Measurements from ENCODE around the gene MMP24OS. TPM values are rescaled to one million over a fixed set of nuclear protein-coding genes. Genes with fewer than 3 reads are reported as not detected.

MMP24OS gene
- total and polyA plus RNA-seq, 10 of the 15 experiments (the other 5 are each of a cell fraction or from before 2014, with no cell fraction given), result 2.0 to 30.9 (median 10.9) TPM

DNA sequence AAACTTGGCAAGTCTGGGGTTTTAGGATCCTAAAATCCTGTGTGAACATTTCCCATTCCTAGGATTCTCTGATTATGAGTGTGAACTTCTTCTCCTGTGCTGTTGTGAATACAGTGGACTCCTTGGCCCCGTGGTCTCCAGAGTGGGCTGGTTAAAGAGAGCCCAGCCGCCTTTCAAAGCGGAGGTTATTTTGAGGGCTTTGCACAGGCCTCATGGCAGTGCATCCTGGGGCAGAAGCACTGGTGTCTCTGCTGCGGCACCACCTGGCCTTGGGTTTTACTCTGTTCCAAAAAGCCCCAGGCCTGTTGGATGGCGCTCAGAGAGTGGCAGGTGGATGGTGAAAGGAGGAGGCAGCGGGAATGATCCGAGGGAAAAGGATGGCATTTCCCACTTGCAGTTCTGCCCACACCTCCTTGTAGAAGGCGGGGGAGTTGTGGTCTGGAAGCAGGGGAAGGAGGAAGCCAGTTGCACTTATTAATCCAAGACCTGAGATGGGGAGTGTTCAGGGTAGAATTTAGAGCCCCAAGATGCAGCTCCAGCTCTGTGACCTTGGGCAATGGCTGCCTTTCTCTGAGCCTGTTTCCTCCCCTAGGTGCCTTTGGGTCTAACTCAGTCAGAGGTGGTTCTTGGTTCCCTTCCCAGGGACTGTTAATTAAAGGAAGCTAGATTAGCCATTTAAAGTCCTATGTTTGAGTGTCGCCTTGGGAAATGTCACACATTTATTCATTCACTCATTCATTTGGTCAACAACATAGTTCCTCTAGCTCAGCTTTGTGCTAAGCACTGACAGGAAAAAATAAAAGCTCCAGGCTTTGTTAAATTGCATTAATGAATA is 29.1 kb downstream of the MMP24OS start:
- Histone ChIP-seq H3K4me2 (ENCODE audit: control insufficient read depth, insufficient read depth) (no peak overlapping the region), H3K4me3 (no peak overlapping the region), H3K27me3 (replicated peaks in 1 of 2; ENCODE audit: control insufficient read depth in 2 of 2, insufficient read depth in 2 of 2, low read length in 1 of 2) (no peaks in the 10 kb centered on the region), H4K20me1 (ENCODE audit: control insufficient read depth, insufficient read depth) (no peaks in the 10 kb centered on the region), H3K79me2 (ENCODE audit: control insufficient read depth, insufficient read depth, low read length) (no peaks in the 10 kb centered on the region), H3K9ac (ENCODE audit: control insufficient read depth, insufficient read depth, low read length) (no peak overlapping the region), H2AFZ (ENCODE audit: control insufficient read depth, low read depth, low read length) (no peak overlapping the region), H3K36me3 (ENCODE audit: control insufficient read depth in 2 of 2, insufficient read depth in 2 of 2, low read length in 1 of 2) (no peaks in the 10 kb centered on the region), H3K9me3 (replicated peaks; ENCODE audit: control insufficient read depth, insufficient read depth, low read length) (no peaks in the 10 kb centered on the region), H3K4me1 (ENCODE audit: control insufficient read depth, insufficient read depth, low read length) (peaks cover 20% of the 10 kb centered on the region), H3K27ac (ENCODE audit: control insufficient read depth, insufficient read depth) (no peak overlapping the region)
- ATAC-seq, result no peak
- ChIA-PET SMC1A (ENCODE audit: uncharacterized antibody, unreplicated experiment) (no interaction called here), CTCF (interaction anchor here (1.0 to 1.2 kb wide), 2 partner anchors 21 to 39 kb away, joined by 3 read pairs; no protein-coding TSS in a partner anchor), RAD21 (ENCODE audit: unreplicated experiment) (no interaction called here), POLR2A (no interaction called here)
- in situ Hi-C loops (cut with MboI), result no loop called here
- no peak for TF ChIP-seq IKZF1 (conservative IDR thresholded peaks at IDR 0.05)
- no peak for TF ChIP-seq ZNF274 (IDR thresholded peaks at IDR 0.05; ENCODE audit: insufficient read depth, insufficient read length)
- no peak for TF ChIP-seq SPI1 (IDR thresholded peaks at IDR 0.05; ENCODE audit: borderline replicate concordance, insufficient read depth, low read depth, low read length)
- no peak for TF ChIP-seq ATF3 (IDR thresholded peaks at IDR 0.05; ENCODE audit: borderline replicate concordance, extremely low read depth, low read depth, low read length)
- TF ChIP-seq ZNF592 (IDR thresholded peaks at IDR 0.05), result no peak
- no peak for TF ChIP-seq GATAD2B (conservative IDR thresholded peaks at IDR 0.05; ENCODE audit: low read depth)
- no peak for TF ChIP-seq NBN (IDR thresholded peaks at IDR 0.05)
- no peak for TF ChIP-seq SIX5 (IDR thresholded peaks at IDR 0.05; ENCODE audit: low read depth, low read length, severe bottlenecking)
- TF ChIP-seq, protein P1, sequence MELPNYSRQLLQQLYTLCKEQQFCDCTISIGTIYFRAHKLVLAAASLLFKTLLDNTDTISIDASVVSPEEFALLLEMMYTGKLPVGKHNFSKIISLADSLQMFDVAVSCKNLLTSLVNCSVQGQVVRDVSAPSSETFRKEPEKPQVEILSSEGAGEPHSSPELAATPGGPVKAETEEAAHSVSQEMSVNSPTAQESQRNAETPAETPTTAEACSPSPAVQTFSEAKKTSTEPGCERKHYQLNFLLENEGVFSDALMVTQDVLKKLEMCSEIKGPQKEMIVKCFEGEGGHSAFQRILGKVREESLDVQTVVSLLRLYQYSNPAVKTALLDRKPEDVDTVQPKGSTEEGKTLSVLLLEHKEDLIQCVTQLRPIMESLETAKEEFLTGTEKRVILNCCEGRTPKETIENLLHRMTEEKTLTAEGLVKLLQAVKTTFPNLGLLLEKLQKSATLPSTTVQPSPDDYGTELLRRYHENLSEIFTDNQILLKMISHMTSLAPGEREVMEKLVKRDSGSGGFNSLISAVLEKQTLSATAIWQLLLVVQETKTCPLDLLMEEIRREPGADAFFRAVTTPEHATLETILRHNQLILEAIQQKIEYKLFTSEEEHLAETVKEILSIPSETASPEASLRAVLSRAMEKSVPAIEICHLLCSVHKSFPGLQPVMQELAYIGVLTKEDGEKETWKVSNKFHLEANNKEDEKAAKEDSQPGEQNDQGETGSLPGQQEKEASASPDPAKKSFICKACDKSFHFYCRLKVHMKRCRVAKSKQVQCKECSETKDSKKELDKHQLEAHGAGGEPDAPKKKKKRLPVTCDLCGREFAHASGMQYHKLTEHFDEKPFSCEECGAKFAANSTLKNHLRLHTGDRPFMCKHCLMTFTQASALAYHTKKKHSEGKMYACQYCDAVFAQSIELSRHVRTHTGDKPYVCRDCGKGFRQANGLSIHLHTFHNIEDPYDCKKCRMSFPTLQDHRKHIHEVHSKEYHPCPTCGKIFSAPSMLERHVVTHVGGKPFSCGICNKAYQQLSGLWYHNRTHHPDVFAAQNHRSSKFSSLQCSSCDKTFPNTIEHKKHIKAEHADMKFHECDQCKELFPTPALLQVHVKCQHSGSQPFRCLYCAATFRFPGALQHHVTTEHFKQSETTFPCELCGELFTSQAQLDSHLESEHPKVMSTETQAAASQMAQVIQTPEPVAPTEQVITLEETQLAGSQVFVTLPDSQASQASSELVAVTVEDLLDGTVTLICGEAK (IDR thresholded peaks at IDR 0.05; ENCODE audit: borderline replicate concordance), result no peak
- intact Hi-C loops (cut with micrococcal nuclease; ENCODE audit: unreplicated experiment), result no loop called here
- WGBS (ENCODE audit: insufficient coverage, insufficient replicate concordance, low lambda C conversion rate, missing lambda C conversion rate), result 82% methylated on average over 9 of the region's 9 CpGs
- FAIRE-seq, result no peak
- DNase-seq (ENCODE audit: low read depth, low spot score), result no peak
- no TSS peak for BruUV-seq (replicated peaks)
